Measurements from ENCODE around the gene HTT.
"Not testable (repeated sequence)": the region's sequence is repeated elsewhere in the genome, so short reads cannot be mapped to it uniquely, and the experiment has no call there.

HTT gene

GRCh38 chr4:3085948-3086670 is 11.6 kb downstream of the HTT start:
- DNase-seq = no peak

DNA sequence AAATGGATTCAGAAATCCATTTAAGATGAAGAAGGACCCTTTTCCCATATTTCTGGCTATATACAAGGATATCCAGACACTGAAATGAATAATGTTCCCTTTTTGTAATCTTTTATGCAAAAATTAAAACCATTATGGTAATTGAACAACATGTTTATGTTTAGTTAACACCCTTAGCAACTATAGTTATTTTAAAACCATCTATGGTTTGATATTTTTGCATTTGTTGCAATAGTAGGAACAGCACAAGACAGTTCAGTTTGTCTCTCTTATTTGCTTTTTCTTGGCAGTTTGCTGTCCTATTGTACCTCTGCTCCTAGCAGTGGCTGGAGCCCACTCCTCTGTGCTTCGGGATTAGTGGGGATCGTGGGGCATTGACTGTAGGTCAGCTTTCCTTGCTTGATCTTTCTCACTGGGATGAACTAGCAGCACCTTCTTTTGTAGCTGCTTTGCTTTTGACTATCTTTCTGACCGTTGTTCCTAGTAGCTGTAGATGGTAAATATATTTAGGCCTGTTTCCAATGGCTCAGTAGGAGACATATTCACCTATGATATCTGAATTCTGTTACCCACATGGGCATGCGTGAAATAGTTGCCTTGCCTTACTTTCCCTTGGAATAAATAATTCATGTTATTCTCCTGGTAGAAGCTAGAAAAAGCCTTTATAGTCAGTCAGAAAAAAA is 12.8 kb downstream of the HTT start:
- DNase-seq = no peak

DNA sequence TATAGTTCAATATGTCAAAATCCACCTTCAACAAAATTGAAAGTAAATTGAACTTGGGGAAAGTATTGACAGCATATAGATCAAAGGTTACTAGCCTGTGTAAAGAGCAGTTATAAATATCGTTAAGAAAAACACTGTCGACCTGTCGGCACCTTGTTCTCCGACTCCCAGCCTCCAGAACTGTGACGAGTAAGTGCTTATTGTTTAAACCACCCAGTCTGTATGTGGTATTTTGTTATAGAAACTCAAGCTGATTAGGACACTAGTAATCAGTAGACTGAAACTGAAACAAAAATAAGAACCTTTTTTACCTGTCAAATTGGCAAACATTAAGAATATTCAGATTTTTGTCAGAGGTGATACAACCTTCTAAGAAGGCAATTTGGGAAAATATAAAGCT is 17.0 kb downstream of the HTT start:
- no peak for DNase-seq

GRCh38 chr4:3094701-3095100 is 20.2 kb downstream of the HTT start:
- DNase-seq = not testable (repeated sequence)

DNA sequence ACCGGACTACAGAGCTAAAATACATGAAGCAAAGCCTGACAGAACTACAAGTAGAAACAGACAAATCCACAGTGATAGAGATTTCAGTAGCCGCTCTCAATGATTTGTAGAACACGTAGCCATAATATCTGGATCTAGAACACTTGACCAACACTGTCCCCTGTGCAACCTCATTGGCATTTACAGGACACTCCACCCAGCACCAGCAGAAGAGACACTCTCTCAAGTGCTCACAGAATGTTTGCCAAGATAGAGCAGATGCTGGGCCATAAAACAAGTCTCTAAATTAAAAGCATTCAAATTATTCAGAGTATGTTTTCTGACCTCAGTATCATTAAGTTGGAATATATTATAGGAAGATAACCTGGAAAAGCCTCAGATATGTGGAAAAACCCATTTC is 21.7 kb downstream of the HTT start:
- DNase-seq = no peak

- no peak for DNase-seq
Measured at GRCh38 chr4:3098346-3098745, 23.9 kb downstream of the HTT start.

DNA sequence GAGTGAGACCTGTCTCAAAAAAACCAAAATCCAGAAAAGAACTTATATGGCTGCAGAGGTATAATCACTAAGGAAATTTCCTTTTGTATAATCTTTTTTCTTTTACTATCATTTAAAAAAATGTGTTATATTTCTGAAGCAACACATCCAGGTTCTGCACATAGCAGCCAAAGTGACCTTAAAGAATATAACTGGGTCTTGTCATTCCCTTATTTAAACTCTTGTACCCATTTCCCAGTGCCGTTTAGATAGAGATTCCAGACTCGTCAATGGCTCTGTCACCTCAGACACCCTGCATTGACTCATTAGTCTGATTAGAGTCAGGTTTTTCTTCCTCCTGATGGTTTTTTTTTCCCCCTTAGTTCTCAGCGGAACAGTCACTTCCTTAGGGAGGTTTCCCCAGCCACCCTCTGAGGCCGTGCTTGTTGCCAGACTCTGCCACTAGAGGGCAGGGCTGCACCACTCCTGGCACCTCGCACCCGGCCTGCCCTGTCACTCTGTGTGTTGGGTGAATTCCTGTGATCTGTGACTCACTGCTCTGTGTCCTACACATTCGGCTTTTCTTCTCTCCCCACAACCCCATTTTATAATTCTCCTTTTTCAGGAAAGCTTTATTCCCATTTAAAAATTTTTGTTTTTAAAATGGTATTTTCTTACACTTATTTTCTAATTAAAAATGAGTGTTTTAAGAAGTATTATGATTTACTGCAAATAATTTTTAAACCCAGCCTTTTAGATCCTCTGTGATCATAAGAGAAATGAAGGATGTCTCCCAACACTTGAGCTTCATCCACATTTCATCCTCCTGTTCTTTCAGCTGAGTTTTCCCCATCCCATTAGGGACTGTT is 32.1 kb downstream of the HTT start:
- peak; percentile 3 for DNase-seq

DNA sequence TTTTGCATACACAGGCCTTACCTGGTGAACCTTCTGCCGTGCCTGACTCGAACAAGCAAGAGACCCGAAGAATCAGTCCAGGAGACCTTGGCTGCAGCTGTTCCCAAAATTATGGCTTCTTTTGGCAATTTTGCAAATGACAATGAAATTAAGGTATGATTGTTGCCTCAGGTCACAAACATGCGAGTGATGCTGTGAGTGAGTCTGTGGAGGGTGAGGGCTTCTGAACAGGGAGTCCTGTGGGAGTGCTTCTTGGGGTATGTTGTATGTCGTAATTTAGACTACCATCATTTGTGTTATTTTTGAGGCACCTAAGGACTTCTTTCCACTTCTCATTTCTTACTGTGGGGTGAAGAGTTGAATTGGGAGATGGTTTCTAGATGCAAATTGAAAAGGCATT is 32.8 kb downstream of the HTT start:
- DNase-seq = no peak

GRCh38 chr4:3107691-3108121 is 33.2 kb downstream of the HTT start:
- no peak for DNase-seq

DNA sequence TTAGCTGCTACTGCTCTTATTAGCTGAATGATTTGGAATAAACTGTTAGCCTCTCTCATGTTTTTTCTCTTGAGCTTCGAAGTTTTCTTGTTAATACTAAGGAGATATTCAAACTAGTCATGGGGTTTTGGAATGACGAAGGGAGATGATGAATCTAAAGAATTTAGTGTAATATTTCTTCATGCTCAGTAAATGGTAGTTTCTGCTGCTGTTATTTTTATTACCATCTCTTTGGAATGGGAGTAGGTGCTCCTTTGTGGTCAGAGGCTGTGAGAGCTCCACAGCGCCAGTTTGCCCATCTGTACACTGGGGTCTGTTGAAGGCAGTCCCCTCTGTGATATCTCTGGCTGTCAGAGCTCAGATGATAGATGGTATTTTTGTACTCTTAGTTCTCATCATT is 33.7 kb downstream of the HTT start:
- no peak for DNase-seq

- DNase-seq = no peak
Measured at GRCh38 chr4:3111461-3111860, 37.0 kb downstream of the HTT start.

DNA sequence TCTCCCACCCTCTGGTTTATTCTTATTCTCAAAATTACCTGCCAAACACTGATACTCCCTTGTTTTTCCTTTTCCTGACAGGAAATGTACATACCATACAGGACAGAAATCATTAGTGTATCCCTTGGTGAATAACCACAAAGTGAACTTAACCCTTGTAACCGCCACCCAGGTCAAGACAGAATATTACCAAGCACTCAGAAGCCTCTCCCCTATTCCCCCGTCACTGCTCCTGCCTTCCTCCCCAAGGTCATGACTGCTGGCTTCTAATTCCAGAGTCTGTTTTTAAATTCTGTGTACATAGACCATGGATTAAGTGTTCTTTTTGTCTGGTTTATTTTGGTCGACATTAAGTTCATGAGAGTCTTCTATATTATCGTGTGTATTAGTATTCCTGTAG is 37.7 kb downstream of the HTT start:
- no peak for DNase-seq

- no peak for DNase-seq
Measured at GRCh38 chr4:3112609-3113469, 38.4 kb downstream of the HTT start.

GRCh38 chr4:3114377-3114776 is 39.9 kb downstream of the HTT start:
- no peak for DNase-seq

- no peak for DNase-seq
Measured at GRCh38 chr4:3115637-3116270, 41.3 kb downstream of the HTT start.

- no peak for DNase-seq
Measured at GRCh38 chr4:3116955-3117354, 42.5 kb downstream of the HTT start.

DNA sequence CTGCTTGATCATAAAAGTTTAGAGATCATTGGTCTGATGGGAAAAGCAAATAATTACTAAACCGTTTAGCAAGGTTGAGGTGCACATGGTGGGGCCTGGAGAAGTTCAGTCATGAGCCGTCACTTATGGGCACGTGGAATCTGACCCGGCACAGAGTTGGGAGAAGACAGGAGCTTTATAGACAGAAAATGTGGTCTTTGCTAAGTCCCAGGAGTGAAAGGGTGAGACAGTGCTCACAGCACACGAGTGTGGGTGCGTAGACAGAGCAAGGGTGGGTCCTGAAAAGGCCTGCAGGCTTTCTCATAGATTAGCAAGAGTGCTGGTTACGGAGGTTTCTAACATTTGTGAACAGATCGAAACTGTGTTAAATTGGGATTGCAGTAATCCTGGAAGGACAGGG is 43.8 kb downstream of the HTT start:
- DNase-seq = no peak

DNA sequence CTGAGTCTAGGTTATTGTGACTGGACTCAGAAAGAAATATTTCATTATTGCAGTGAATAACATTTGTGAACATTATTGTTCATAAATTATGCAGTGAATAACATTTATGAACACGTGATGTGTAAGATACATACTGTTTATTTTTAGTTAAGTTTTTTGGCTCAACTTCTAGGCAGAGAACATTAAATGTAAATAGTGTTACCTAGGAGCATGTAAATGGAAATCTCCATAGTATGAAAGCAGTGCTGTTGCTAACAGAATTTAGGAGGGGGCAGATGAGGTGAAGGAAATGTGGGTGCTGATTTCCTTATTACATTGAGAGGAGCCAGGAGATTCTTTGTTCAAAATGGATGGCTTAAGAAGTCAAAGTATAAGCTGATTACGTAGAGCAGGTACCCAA is 45.0 kb downstream of the HTT start:
- DNase-seq = no peak

- DNase-seq = no peak
Measured at GRCh38 chr4:3121110-3121509, 46.6 kb downstream of the HTT start.

- no peak for DNase-seq
Measured at GRCh38 chr4:3121596-3121995, 47.1 kb downstream of the HTT start.

DNA sequence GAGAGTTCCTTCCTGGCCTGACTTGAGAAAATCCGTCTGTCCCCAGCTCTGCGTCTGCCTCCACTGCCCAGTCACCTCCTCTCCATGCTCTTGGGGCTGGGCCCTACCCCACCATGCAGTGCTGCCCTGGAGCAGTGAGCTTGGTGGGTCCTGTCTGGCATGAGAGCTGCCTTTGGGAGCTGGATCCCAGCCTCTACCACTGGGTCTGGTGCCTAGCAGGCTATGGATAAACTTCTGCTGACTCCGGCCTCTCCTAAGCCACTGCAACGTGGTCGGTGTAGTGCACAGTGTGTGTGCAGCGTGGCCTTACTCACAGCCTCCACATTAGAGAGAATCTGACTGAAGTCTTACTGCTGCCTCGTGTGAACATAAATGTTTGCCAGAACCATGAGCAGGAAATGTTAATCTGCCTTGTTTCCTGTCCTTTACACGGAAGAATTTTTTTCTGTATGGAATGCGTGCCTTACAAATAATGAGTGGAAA is 47.6 kb downstream of the HTT start:
- DNase-seq = no peak

- DNase-seq = no peak
Measured at GRCh38 chr4:3123181-3123671, 48.7 kb downstream of the HTT start.

Measured in NCI-H526 treated with DMSO at 0.1 percent for 48 hours (cell line).